HG03064 (cell line): ENCODE measurements around the gene REEP1.
"Not testable (repeated sequence)": the region's sequence is repeated elsewhere in the genome, so short reads cannot be mapped to it uniquely, and the experiment has no call there.

Source experiments
- ATAC-seq: cut with Tn5 transposase; IDR thresholded peaks from one replicate; pipeline ENCODE4 v1.9.1; 2021; ENCODE audit warnings: low read depth; ENCODE audit not compliant: unreplicated experiment

Gene REEP1

DNA sequence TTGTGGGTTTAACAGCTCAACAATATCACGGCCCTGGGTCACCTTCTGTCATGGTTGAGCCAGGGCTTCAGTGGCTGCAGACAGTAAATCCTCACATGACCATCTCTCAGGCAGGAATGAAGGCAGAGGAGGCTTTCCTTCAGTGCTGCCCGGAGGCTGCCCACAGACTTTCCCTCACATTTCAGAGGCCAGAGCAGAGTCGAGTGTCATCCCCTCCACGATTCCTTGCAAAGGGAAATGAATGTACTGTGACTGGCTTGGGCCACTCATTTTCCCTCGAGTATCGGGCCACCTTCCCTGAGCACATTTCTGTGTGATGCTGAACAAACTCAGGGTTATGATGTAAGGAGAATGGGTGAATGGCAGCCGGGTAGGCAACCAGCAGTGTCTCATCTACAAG is 10.0 kb upstream of the REEP1 start:
- ATAC-seq: no peak

DNA sequence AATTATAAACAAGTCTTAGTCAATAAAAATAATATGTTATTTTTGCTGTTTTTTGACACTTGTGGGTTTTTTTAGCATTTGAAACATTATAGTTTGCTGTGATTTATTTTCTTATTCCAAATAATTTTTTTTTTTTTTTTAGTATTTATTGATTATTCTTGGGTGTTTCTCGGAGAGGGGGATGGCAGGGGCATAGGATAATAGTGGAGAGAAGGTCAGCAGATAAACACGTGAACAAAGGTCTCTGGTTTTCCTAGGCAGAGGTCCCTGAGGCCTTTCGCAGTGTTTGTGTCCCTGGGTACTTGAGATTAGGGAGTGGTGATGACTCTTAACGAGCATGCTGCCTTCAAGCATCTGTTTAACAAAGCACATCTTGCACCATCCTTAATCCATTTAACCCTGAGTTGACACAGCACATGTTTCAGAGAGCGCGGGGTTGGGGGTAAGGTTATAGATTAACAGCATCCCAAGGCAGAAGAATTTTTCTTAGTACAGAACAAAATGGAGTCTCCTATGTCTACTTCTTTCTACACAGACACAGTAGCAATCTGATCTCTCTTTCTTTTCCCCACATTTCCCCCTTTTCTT is 8.5 kb upstream of the REEP1 start:
- ATAC-seq: not testable (repeated sequence)

DNA sequence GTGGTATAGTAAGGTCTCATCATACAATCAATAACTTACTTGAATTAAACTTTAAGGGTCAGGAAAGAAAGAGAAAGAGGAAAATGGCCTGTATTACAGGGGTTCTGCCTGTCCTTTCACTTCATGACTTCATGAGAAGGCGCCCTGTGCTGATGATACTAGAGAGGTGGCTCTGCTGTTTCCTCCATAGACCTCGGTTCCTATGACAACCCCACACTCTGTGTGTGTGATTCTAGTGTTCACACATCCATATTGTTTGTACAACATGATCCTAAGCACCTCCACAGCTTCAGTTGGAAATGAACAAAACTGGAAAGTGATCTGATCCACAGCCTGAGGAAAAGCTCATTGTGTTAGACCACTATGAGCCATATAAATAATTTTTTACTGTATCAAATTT is 7.0 kb upstream of the REEP1 start:
- ATAC-seq: no peak

DNA sequence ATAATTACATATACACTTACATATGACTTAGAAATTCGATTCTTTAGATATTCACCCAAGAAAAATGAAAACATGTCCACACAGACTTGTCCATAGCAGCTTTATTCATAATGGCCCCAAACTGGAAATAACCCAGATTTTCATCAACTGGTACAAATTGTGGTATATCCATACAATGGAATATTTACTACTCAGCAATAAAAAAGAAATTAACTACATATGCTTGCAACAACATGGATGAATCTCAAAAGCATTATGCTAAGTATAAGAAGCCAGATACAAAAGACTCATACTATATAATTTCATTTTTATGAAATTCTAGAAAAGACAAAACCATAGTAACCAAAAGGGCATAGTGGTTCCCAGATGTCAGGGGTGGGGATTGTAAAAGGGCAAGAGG is 5.1 kb upstream of the REEP1 start:
- no peak for ATAC-seq

DNA sequence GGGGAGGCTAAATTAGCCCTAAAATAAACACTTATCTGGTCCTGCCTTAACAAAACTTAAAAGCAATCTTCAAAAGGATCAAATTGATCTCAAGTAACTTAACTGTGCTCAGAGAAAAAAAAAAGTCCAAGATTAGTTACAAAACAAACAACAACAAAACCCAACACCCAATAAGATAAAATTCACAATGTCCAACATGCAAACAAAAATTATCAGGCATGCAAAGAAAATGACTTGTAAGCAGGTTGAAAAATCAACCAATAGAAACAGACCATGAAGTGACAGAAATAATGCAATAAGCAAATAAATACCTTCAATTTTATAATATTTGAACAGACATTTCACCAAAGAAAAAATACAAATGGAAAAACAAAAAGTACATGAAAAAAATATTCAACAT is 4.0 kb upstream of the REEP1 start:
- ATAC-seq: no peak

DNA sequence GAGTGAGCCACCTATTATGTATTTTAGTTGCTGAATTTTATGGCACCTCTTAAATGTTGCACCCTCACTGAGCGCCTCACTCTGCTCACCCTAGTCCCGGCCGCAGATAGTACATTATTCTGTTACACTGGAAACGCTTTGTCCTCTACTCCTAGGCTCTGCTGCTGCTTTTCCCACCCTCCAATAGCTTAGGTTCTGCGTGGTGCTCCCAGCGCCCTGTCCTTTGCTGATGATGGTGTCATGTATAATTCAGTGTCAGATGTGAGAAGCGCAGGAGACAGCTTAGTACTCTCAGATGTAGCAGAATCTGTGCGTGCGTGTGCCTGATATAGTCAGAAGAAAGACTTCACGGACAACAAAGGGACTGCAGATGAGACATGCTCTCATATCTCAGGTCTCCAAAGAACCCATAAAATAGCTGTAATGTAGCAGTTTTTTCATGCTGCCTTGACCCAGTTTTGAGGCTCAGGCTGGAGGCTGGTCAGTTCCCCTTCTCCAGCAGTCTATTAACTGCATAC is 1.4 kb upstream of the REEP1 start:
- ATAC-seq: no peak

DNA sequence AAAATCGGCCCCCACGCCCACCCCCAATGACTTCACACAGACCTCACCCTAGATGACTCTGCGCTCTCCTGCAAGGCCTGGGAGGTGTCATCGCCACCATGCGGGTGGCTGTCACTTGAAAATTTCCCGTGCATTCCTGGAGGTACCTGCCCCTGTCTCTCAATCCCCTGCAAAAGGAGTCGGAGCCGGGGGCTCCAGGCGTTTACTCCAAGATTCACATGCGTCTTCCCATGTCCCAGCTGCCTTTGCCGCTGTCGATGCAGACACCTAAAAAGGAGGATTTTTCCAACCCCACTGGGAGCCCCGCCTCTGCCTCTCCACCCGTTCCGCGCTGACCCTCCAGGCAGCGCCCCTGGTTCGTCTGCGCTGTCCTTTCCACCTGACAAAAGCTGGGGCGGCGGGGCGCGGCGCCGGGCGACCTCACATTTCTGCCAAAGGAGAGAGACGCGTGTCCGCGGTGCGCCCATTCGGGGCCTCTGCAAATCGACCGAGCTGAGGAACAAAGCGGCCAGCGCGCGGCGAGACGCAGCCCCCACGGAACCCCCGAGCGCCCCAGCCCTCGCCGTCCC is 667 bp downstream of the REEP1 start:
- no peak for ATAC-seq

DNA sequence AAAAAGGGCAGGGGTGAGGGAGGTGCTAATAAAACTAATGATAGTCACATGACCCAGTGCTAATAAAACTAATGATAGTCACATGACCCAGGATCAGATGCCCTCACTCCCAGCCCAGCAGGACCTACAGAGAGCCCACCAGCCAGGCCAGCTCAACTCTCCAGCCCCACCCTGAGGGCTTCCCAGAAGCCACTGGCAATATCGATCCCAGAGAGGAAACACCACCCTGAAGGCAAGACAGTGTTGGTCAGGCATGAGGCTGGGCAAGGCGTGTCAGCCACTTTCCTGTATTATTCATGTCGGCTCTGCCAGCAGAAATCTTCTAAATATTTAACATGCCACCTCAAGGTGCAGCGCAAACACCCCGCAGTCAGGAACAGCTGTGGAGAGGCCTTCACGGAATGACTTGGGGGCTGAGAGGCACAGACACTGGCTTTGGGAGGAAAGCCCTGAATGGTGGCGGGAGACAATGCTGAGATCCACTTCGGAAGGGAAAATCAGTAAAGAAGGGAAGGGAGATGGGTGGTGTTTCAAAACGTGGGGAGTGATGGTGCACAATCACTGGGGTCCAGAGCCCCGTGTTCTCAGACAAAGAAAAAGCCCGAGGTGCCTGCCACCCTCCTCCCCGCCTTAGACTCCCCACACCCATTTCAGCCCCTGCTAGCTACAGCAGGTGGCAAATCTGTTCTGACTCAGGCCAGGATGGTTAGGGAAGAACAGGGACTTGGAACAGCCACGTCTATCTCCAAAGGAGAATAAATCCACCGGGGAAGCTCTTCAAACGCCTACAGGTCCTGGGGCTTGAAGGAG is 1.4 kb downstream of the REEP1 start:
- ATAC-seq: no peak

DNA sequence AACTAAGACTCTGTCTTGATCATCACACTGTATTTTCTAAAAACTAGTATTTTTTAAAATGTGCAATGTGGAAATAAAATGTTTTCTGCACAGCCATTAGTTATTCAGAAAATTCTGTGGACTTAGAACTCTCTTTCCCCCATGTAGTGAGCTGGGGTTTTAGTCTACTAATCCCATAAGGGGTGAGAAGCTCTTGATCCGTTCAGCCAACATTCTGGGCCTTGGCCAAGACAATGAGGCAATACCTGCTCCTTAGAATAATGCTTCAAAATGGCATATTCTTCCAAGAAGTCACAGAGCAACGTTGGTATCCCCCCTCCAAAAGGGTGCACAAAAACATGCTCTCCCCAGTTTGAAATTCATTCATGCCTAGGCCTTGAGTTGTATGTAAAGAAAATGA is 4.0 kb downstream of the REEP1 start:
- no peak for ATAC-seq

DNA sequence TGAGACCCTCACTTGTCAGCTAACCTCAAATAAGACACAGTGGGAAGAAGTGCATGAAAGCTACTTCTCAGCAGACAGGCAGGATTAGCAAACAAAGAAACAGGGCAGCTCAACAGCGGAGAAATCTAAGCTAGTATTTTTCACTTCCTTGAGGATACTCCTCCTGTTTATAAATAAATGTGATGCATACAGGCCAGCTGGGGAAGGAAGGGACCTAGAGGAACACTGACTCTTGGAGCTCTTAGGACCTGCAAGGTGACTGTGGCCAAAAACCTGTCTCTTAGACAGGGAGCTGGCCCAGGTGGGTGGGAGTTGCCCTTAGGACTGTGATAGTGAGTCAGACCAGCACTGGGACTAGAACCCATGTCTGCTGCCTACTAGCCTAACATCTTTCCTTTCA is 4.8 kb downstream of the REEP1 start:
- no peak for ATAC-seq

DNA sequence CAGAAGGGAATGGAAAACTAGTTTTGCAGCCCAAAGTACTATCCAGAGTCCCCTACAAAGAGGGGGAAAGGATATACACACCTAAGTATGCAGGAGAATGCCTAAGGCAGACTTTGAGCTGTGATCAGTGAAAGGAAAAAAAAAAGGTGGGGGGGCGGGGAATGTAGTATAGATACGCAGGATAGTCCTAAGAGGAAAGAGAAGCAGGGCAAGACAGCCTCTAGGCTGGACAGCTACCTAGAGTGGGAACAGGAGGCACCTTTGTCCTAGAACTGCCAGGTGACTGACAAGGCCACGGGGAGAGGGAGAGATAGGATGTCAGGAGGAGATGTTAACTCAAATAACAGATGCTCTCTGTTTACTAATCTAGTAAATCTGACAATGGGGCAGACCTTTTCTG is 6.0 kb downstream of the REEP1 start:
- ATAC-seq: no peak

DNA sequence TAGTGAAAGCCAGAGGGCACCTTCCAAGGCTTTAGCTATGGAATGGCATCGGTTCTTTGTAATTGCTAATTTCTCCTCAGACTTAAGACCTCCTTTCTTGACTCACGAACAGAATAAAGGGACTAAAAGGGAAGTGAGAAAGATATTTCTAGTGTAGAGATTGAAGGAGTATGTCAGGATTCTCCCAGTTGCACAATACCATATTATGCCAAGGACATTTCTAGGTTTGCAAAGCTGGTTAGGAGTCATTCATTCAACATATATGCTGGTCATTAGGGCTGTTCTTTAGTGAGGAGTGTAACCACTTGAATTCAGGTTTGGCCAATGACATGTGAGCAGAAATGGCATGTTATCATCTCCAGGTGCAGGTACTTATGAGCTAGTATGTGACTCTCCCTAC is 7.4 kb downstream of the REEP1 start:
- ATAC-seq: no peak

DNA sequence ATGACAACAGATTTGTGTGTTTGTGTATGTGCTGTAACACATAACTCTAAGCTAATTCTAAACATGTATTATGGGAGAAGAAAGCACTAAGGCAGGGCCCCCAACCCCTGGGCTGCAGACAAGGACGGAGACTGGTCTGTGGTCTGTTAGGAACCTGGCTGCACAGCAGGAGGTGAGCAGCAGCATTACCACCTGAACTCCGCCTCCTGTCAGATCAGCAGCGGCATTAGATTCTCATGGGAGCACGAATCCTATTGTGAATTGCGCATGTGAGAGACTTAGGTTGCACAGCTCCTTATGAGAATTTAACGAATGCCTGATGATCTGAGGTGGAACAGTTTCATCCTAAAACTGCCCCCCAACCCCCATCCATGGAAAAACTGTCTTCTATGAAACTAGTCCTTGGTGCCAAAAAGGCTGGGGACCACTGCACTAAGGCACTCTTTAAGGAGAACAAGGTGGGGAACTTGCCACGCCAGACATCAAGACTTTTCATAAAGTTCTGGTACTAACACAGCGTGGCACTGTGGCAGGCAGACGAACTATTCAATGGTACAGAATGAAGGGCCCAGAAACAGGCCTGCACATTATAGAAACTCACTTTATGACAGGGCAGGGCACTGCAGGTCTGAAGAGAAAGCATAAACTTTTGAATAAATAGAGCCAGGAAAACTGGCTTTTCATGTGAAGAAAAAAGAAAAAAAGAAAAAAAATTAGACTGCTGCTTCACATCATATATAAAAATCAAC is 14.0 kb downstream of the REEP1 start:
- no peak for ATAC-seq

DNA sequence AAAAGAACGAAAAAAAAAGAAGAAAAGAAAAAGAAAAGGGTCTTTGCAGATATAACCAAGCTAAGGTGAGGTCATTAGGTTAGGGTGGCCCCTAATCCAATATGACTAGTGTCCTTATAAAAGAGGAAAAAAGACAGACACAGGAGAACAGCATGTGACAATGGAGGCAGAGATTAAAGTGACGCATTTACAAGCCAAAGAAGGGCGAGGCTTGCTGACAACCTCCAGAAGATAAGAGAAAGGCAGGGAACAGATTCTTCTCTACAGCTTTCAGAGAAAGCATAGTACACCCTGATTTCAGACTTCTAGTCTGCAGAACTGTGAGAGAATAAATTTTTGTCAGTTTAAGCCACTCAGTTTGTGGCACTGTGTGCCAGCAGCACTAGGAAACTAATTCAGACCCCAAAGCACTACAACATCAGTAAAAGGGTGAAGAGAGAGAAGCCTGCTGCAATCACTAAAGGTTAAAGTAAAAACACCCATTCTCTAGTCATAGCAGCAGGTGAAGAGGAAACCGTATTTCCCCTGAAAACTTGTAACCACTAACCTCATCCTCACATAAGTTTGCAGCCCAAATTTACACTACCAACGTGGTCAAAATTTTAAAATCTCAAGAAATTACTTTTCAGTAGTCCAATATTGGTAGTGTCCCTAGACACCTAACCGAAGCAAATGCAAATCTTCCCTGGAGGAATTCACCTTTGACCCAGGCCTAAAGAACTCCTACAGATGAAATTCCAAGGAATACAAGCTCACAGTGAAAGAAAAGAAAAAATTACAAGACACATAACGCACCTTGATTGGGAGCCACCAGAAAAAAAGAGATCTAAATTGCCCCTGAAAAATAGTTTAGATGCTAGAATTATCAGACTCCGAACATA is 17.5 kb downstream of the REEP1 start:
- ATAC-seq: no peak

DNA sequence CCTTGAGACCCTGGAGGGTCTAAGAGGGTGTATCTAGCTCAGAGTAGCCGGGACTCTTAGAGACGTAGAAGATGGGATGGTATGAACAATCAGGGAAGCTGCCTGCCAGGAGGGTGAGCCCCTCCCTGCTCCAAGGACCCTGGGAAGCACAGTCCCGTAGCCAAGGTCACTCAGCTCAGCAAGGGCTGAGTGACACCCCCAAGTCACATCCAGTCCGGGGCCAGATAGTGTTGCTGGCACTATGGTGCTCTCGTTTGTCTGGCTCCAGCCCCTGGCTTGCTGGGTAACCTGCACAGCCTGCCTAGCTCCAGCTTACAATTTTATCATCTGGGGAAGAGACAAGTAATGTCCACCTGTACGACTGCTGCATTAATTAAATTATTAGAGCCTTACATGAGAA is 22.3 kb downstream of the REEP1 start:
- no peak for ATAC-seq

DNA sequence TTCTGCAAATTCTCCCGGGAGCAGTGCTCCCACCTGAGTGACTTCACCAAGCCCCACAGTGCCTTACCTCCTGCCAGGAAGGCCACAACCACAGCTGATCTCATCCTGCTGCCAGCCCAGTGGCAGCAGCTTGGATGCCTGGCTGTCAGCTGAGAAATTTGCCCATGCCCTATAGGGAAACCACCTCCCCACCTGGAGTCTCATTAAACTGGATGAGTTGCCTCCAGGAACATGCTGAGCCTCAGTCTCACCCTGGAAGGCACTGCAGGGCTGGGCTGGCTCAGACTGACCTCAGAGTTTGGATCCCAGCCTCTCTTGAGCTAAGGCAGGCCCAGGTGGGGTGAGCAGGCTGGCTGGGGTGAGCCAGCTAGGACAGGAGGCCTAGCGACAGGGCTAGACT is 23.3 kb downstream of the REEP1 start:
- ATAC-seq: no peak

DNA sequence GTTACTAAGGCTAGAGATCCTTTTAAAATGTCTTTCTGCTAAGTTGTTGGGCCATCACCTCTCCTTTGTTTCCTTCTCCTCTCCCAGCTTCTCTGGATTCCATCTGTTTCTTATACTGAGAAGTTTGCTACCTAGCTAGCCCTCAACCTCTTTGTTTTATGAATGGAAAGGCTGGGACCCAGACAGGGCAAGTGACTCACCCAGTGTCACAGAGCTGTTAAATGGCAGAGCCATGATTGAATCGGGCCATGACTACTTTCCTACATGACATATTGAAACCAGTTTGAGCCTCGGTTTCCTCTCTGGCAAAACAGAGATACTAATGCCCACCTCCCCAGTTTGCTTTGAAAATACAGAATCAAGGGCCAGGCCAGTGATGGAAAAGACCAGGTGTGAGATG is 24.1 kb downstream of the REEP1 start:
- ATAC-seq: no peak

DNA sequence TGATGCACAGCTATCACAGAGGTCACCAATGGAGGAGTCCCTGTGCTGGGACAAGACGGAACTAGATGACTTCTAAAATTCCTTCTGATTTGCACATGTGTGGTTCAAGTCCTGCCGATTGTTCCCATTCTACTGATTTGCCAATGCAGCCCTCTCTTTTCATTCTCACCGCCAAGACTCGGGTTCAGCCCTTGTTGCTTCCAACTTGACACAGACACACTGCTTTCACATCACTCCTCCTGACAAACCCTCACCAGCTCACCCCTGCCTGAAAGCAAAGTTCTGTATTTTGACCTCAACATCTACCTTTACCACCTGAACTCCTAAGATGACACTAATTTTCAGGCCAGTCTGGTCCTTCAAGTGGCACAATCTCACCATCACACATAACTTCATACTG is 25.5 kb downstream of the REEP1 start:
- ATAC-seq: no peak

DNA sequence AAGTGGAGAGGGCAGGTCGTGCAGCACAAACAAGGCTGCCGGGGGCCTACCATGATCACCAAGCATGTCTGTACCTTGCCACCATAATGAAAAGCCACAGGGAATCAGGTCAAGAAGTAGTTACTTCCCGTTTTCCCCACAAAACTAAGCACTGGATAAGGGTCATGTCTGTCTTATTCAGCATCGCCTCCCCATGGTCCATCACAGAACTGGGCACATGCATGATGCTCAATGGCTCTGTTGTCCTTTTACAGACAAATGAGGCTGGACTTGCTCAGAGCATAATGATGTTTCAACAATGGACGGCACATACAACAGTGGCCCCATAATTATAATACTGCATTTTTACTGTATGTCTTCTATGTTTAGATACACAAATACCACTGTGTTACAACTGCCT is 27.5 kb downstream of the REEP1 start:
- no peak for ATAC-seq

DNA sequence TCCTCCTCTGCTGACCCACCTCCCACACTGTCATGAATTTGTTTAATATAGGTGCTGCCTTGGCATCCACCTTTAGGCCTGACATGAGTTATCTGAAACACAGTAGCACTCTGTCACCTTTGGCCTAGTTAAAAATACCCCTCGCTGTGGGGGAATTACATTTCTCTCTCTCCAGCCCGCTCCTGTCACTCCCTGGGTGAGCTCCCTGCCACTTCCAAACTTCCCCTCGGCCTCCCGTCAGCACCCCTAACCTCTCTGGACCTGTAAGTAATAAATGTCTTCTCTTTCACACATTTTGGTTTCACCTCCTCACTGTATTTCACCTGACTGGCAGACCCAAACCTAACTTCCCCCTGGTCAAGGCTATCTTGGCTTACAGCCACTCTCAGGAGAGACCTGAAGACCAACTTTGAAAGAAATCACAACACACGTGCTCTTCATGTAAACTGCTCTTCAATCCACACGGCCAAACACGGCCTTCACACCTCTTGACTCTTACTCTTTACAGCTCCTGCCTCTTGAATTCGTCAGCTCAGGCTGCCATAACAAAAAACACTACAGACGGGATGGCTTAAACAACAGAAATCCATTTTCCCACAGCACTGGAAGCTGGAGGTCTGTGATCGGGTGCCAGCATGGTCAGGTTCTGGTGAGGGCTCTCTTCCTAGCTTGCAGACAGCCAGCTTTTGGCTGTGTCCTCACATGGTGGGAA is 28.3 kb downstream of the REEP1 start:
- ATAC-seq: no peak
